Bone marrow (tissue), 2 donors: ENCODE data around the gene EIF4E.
"Not testable (repeated sequence)": the region's sequence is repeated elsewhere in the genome, so short reads cannot be mapped to it uniquely, and the experiment has no call there.

Source experiments
- DNase-seq, 2 donors: peaks; one replicate each; lab custom pipeline; 2025; lab: John Stamatoyannopoulos, UW

EIF4E gene, protein sequence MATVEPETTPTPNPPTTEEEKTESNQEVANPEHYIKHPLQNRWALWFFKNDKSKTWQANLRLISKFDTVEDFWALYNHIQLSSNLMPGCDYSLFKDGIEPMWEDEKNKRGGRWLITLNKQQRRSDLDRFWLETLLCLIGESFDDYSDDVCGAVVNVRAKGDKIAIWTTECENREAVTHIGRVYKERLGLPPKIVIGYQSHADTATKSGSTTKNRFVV

GRCh38 chr4:98928505-98929340 lies at the start of gene EIF4E:
TSS of gene EIF4E (minus strand) at chr4:98929133. CDS start at chr4:98929112, 21 bp downstream.
- DNase-seq: peak; percentile 90 to 95

GRCh38 chr4:98977557-98977956 lies 48.6 kb upstream of the EIF4E start:
- DNase-seq: no peak

GRCh38 chr4:98976716-98977115 lies 47.8 kb upstream of the EIF4E start:
- DNase-seq: no peak

DNA sequence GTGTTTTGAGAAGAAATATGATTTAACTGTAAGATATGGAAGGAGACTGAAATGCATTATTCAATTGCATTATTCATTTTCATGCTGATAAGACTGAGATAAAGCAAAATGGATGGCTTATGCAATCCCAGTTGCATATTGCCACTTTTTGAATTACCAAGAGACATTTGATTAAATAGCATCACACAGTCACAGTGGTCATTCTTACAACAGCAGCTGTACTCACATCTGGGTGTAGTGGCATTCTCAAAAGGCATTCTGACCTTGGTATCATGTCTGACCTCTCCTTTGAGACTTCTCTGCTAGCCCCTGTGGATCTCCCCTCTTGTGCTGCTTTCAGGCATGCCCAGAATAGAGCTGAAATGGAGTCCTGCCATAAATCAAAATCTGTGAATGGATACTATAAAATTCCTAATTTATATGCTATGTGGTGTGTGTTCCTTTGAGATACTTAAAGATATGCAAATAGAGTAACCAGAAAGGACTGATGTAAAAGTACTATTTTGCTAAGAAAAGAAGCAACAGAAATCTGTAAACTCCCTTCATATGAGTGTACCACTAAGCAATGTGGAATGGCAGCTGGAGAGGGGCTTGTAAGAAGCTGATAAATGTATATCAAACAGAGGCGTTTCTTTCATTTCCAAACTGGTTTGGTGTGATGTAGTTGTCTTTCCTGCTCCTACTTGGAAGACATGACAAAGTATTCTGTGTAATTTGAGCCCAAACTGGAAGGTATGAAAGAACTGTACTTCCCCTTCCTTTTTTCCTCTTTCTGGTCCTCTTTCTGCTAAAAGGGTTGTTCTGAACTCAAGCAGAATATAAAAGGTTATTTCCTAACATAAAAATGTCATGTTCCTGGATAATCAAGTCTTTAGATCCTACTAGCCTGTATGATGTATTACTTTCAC lies 41.2 kb upstream of the EIF4E start:
- no peak for DNase-seq

- DNase-seq: no peak
Observed at GRCh38 chr4:98967786-98968329, 38.9 kb upstream of the EIF4E start.

DNA sequence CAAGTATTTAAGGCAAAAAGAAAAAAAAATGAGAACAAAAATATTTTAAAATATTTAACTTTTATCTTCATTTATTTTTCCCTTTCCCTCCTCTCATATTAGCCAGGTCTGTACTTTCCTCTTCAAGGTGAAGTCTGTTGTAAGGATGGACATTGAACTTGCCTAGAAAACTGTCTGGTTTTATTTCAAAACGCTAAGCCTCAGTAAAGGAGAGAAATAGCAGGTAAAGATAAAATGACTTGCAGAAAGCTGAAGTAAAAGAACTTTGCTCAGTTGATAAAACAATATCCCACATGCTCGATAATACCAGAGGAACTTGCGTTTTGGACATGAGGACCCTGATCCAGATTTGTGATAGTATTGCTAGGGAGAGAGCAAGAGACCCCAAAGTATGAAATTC lies 38.0 kb upstream of the EIF4E start:
- no peak for DNase-seq

DNA sequence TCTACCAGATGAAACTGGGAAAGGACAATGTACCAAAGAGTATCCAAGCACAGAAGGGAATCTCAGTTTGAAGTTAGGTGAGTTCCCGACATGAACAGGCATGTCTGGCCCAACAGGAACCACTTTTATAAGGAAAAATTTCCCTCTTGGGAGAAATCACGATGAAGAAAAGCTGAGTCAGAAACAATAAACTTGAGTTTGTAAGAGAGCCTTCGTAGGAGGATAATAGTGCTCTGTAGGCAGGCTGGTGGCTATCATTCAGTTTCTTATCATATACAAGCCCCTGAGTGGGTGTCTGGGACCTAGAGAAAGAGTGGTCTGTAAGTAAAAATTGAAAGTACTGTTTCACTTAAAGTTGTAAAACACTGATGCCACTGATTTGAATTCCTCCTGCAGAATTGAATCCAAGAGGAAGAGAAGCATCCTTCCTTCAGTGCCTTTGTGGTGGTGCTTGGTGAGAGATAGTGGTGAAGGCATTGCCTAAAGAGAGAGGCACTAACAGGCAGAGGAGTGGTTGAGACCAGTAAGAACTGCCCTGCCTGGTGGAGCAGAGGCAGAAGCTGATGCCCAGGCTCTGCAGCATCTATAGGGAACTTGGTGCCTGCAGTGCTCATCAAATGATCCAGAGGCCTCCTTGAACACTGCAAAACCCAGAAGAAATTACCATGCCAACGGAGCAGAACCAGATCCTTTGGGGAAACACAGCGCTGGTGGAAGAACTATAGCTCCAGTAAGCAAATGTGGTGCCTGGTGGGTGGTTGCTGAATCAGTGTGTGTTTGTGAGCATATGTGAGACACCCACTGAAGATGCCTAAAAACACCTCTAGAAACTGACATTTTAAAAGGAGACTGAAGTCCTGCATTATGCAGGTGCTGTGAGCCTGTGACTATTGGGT lies 34.9 kb upstream of the EIF4E start:
- no peak for DNase-seq

DNA sequence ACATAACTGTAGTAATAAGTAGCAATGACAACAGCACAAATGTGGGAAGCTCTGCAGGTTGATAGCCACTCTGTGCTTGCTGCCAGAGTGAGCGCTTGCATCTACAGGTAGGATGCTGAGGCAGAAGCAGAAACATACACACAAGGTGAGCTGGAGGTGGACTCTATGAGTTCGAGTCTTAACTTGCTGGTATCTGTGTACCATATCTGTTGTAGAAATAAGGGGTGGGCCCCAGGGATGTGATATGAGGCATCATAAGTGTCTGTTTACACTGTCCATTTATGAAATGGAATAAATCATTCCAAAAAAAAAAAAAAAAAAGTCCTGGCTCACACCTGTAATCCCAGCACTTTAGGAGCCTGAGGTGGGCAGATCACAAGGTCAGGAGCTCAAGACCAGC lies 32.8 kb upstream of the EIF4E start:
- no peak for DNase-seq

GRCh38 chr4:98959411-98959810 lies 30.5 kb upstream of the EIF4E start:
- no peak for DNase-seq

- DNase-seq: no peak
Observed at GRCh38 chr4:98958065-98958464, 29.1 kb upstream of the EIF4E start.

DNA sequence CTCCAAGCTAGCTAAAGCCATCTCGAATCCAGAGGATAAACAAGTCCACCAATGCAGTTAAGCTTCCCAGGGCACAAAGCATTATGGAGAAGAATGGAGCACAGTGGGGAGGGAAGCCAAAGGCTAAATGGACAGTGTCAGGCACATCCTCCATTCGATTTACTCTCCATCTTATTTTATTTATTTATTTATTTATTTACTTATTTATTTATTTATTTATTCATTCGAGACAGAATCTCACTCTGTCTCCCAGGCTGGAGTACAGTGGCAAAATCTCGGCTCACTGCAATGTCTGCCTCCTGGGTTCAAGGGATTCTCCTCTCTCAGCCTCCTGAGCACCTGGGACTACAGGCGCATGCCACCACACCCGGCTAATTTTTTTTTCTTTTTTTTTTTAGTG lies 26.3 kb upstream of the EIF4E start:
- no peak for DNase-seq

- no peak for DNase-seq
Observed at GRCh38 chr4:98951710-98952109, 22.8 kb upstream of the EIF4E start.

DNA sequence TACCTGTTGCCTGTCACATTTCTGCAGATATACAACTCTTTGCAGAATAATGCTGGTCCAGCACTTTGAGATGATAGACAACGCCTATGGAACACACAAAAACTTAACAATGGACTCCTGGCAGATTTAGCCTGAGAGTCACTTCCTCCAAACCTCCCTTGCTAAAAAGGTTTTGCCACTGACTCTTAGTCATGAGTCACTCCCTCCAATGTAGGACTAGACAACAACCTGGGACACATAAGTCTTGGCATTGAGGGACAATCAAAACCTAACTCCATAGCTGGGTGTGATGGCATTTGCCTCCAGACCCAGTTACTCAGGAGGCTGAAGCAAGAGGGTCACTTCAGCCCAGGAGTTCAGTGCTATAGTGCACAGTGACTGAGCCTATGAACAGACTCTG lies 22.0 kb upstream of the EIF4E start:
- DNase-seq: no peak

DNA sequence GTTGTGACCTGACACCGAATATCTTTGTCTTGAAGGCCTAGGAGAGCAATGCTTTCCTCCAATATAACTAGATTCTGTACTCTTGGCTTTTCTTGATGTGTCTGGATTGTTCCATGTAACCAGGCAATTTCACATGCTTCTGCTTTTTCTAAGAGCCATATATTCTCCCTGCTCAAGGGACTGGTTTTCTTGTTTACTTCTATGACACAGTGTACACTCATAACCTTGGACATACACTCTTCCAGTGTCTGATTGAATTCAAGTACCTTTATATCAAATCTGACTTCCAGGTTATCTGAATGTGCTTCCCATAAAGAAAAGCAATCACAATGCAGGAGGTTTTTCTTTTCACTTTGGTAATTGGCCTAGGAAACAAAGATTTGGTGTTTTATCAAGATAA lies 17.4 kb upstream of the EIF4E start:
- no peak for DNase-seq

DNA sequence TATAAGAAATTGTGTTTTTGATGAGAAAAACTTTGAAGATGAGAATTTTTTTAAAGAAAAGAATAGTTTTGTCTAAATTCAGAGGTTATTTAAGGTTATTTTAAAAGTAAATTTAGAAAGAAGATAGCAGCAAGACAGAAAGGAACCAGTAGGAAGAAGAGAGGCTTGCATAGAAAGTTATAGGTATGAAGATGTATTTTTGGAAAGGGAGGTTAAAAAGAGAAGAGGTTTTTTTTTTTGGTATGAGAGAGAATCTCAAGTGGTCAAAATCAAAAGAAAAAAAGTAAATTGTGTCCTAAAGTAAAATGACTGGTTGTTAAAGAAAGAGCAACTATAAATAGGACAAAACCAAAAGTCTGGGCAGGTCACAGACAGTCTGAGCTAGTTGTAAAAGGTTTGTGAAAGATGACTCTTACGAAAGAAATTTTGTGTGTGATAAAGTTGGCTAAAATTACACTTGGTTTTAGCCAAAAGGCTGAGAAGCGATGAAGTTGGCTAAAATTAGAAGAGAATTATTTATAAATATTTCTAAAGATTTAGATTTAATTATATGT lies 16.4 kb upstream of the EIF4E start:
- DNase-seq: no peak

GRCh38 chr4:98939892-98940298 lies 11.0 kb upstream of the EIF4E start:
- peak in 1 of 2 donors; percentile 25 for DNase-seq

GRCh38 chr4:98939438-98939837 lies 10.5 kb upstream of the EIF4E start:
- DNase-seq: no peak

- no peak for DNase-seq
Observed at GRCh38 chr4:98937986-98938720, 9.2 kb upstream of the EIF4E start.

GRCh38 chr4:98935633-98936032 lies 6.7 kb upstream of the EIF4E start:
- DNase-seq: no peak

- DNase-seq: not testable (repeated sequence)
Observed at GRCh38 chr4:98934851-98935250, 5.9 kb upstream of the EIF4E start.
